ENCODE results near the gene ABCG1. TPM values are rescaled to one million over a fixed set of nuclear protein-coding genes. Genes with fewer than 3 reads are reported as not detected.

The ABCG1 gene
- polyA plus RNA-seq, 1 donor from 2014 or later = 14.2 TPM

DNA sequence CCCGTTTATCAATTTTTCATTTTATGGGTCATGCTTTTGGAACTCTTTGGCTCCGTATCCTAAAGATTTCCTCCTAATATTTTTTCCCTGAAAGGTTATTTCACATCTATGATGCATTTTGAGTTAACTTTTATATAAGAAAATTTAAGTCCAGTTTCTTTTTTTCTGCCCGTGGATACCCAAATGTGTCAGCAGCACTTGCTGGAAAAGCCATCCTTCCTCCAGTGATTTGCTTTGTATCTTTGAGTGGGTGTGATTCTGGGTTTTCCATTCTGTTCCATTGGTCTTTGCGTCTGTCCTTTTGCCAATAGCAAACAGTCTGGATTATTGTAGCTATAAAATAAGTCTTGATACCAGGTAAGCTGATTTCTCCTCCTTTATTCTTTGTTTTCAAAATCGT, 15.6 kb upstream of the ABCG1 start (continued):
- TF ChIP-seq, protein P1, sequence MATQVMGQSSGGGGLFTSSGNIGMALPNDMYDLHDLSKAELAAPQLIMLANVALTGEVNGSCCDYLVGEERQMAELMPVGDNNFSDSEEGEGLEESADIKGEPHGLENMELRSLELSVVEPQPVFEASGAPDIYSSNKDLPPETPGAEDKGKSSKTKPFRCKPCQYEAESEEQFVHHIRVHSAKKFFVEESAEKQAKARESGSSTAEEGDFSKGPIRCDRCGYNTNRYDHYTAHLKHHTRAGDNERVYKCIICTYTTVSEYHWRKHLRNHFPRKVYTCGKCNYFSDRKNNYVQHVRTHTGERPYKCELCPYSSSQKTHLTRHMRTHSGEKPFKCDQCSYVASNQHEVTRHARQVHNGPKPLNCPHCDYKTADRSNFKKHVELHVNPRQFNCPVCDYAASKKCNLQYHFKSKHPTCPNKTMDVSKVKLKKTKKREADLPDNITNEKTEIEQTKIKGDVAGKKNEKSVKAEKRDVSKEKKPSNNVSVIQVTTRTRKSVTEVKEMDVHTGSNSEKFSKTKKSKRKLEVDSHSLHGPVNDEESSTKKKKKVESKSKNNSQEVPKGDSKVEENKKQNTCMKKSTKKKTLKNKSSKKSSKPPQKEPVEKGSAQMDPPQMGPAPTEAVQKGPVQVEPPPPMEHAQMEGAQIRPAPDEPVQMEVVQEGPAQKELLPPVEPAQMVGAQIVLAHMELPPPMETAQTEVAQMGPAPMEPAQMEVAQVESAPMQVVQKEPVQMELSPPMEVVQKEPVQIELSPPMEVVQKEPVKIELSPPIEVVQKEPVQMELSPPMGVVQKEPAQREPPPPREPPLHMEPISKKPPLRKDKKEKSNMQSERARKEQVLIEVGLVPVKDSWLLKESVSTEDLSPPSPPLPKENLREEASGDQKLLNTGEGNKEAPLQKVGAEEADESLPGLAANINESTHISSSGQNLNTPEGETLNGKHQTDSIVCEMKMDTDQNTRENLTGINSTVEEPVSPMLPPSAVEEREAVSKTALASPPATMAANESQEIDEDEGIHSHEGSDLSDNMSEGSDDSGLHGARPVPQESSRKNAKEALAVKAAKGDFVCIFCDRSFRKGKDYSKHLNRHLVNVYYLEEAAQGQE (IDR thresholded peaks at IDR 0.05; ENCODE audit: borderline replicate concordance) = no peak
- TF ChIP-seq TAF1 (IDR thresholded peaks at IDR 0.05; ENCODE audit: low read depth) = no peak
- no peak for TF ChIP-seq POLR2AphosphoS5 (IDR thresholded peaks at IDR 0.05)

DNA sequence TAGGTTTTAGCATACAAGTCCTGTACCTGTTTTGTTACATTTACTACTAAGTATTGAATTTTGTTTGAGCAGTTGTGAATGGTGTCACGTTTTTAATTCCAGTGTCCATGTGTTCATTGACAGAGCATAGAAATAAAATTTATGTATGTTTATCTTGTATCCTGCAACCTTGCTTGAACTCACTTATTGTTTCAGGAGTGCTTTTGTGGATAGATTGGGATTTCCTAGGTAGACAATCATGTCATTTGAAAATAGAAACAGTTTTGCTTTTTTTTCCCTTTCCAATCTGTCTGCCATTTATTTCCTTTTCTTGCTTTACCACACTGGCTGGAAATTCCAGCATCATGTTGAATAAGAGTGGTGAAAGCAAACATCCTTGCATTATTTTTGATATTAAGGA, 15.0 kb upstream of the ABCG1 start:
- H3K9ac ChIP-seq (ENCODE audit: low read length) = no peak overlapping the region
- no peak overlapping the region for H2AFZ ChIP-seq (ENCODE audit: low read depth, low read length)
- no peaks in the 10 kb centered on the region for H3K27me3 ChIP-seq (ENCODE audit: insufficient read depth, low read depth, low read length)

More for the DNA sequence above, 15.0 kb upstream of the ABCG1 start:
- Histone ChIP-seq H3K27ac (ENCODE audit: low read length) (no peak overlapping the region), H3K4me2 (ENCODE audit: low read length) (no peak overlapping the region), H3F3A (ENCODE audit: insufficient read depth, low read length, poor library complexity, severe bottlenecking) (no peaks in the 10 kb centered on the region), H3K79me2 (replicated peaks; ENCODE audit: insufficient read depth, low read length) (no peaks in the 10 kb centered on the region), H3K9me2 (ENCODE audit: insufficient read depth, low read length) (no peaks in the 10 kb centered on the region), H3K4me3 (ENCODE audit: low read length) (no peak overlapping the region), H4K20me1 (ENCODE audit: insufficient read depth) (no peaks in the 10 kb centered on the region), H3K9me3 (ENCODE audit: low read length) (no peaks in the 10 kb centered on the region), H3K36me3 (ENCODE audit: insufficient read depth, low read length) (no peaks in the 10 kb centered on the region)
- no peak for TF ChIP-seq EP300 (conservative IDR thresholded peaks at IDR 0.05; ENCODE audit: poor library complexity, severe bottlenecking)
- TF ChIP-seq EZH2 (IDR thresholded peaks at IDR 0.05; ENCODE audit: borderline replicate concordance, insufficient read depth, low read length, poor library complexity, severe bottlenecking) = no peak
- no peak for TF ChIP-seq SMC3 (conservative IDR thresholded peaks at IDR 0.05; ENCODE audit: poor library complexity)
- no peak for TF ChIP-seq POLR2AphosphoS5 (IDR thresholded peaks at IDR 0.05)
- TF ChIP-seq MXI1 (conservative IDR thresholded peaks at IDR 0.05; ENCODE audit: poor library complexity, severe bottlenecking) = no peak
- TF ChIP-seq, protein P2, sequence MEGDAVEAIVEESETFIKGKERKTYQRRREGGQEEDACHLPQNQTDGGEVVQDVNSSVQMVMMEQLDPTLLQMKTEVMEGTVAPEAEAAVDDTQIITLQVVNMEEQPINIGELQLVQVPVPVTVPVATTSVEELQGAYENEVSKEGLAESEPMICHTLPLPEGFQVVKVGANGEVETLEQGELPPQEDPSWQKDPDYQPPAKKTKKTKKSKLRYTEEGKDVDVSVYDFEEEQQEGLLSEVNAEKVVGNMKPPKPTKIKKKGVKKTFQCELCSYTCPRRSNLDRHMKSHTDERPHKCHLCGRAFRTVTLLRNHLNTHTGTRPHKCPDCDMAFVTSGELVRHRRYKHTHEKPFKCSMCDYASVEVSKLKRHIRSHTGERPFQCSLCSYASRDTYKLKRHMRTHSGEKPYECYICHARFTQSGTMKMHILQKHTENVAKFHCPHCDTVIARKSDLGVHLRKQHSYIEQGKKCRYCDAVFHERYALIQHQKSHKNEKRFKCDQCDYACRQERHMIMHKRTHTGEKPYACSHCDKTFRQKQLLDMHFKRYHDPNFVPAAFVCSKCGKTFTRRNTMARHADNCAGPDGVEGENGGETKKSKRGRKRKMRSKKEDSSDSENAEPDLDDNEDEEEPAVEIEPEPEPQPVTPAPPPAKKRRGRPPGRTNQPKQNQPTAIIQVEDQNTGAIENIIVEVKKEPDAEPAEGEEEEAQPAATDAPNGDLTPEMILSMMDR (IDR thresholded peaks at IDR 0.05; ENCODE audit: poor library complexity, severe bottlenecking) = no peak
- TF ChIP-seq TAF1 (IDR thresholded peaks at IDR 0.05; ENCODE audit: low read depth) = no peak
- no peak for TF ChIP-seq RAD21 (conservative IDR thresholded peaks at IDR 0.05)
- TF ChIP-seq, protein P1 (IDR thresholded peaks at IDR 0.05; ENCODE audit: borderline replicate concordance) = no peak
